HG02642 (cell line): ENCODE measurements around the gene FBP2.

Experiments
- ATAC-seq: cut with Tn5 transposase; IDR thresholded peaks from one replicate; pipeline ENCODE4 v1.9.1; 2021; ENCODE audit warnings: mild to moderate bottlenecking; ENCODE audit not compliant: unreplicated experiment, poor library complexity

The FBP2 gene

DNA sequence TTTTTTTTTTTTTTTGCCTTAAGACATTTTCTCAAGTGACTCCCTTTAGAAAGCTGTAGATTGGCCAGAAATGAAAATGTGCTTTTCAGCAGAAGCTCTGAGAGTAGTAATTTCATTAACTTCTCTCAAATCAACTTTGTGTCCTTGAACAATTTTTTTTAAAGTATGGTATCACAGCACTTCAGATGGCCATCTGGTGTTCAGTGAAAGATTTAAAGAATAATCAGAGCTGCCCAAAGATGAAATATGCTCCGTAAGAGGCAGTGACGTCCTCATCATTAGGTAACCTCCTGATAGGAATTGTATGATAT is 81.7 kb downstream of the FBP2 start:
- no peak for ATAC-seq

DNA sequence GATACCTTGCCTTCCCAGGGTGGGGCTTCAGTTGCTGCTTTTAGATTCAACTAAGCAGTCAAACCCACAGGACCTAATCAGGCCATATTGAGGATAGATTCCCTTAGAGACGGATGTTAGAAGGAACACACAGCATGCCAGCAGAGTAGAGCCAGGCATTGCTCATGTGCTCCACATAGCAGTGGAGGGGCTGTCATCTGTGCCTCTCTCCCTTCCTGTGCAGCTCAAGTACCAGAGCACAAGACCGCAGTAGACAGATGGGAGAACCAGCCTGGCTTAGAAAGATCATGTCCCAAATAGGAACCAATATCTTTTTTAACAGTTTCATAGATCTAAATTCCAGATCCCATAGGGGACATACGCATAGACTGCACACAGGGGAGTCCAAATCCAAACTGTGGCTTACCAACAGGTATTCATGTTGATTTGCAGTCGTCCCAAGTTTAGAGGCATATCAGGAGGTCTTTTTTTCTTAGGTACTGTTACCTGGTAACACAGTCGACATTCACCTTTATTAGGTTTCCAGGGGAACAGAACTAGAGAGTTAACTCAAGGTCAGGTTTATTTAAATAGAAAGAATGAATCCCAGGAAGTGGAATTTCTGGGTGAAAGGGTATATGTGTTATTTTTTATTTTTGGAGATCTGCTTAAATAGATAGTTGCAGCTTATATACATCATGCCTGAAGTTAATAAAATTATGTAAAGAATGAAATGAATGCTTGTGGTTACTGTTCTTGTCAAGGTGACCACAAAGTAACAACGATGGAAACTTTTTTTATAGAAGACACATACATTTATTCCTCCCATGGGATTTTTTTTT is 82.3 kb downstream of the FBP2 start:
- ATAC-seq = no peak
